HUES6 (cell line): ENCODE measurements around the gene KCTD10.

ENCODE experiments used
- H3K27ac ChIP-seq: 2 replicates; pipeline ENCODE4 v1.7.0; 2013; ENCODE audit warnings: low read depth, mild to moderate bottlenecking, low read length, inconsistent platforms
- H3K27me3 ChIP-seq: 2 replicates; pipeline ENCODE4 v1.6.1; 2013; ENCODE audit warnings: low read length; ENCODE audit not compliant: control insufficient read depth, insufficient read depth
- H3K36me3 ChIP-seq: 2 replicates; pipeline ENCODE4 v1.6.1; 2013; ENCODE audit warnings: low read length; ENCODE audit not compliant: control insufficient read depth, insufficient read depth
- H3K4me1 ChIP-seq: 2 replicates; pipeline ENCODE4 v1.6.1; 2013; ENCODE audit warnings: low read length; ENCODE audit not compliant: control insufficient read depth, insufficient read depth
- H3K4me3 ChIP-seq: 2 replicates; pipeline ENCODE4 v1.5.1; 2013; ENCODE audit warnings: low read depth, low read length
- H3K9ac ChIP-seq: one replicate; pipeline ENCODE4 v1.6.1; 2013; ENCODE audit warnings: mild to moderate bottlenecking, low read length
- H3K9me3 ChIP-seq: 2 replicates; pipeline ENCODE4 v1.6.1; 2013; ENCODE audit warnings: low read depth, low read length; ENCODE audit not compliant: control insufficient read depth, insufficient read depth

Gene KCTD10, protein sequence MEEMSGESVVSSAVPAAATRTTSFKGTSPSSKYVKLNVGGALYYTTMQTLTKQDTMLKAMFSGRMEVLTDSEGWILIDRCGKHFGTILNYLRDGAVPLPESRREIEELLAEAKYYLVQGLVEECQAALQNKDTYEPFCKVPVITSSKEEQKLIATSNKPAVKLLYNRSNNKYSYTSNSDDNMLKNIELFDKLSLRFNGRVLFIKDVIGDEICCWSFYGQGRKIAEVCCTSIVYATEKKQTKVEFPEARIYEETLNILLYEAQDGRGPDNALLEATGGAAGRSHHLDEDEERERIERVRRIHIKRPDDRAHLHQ

DNA sequence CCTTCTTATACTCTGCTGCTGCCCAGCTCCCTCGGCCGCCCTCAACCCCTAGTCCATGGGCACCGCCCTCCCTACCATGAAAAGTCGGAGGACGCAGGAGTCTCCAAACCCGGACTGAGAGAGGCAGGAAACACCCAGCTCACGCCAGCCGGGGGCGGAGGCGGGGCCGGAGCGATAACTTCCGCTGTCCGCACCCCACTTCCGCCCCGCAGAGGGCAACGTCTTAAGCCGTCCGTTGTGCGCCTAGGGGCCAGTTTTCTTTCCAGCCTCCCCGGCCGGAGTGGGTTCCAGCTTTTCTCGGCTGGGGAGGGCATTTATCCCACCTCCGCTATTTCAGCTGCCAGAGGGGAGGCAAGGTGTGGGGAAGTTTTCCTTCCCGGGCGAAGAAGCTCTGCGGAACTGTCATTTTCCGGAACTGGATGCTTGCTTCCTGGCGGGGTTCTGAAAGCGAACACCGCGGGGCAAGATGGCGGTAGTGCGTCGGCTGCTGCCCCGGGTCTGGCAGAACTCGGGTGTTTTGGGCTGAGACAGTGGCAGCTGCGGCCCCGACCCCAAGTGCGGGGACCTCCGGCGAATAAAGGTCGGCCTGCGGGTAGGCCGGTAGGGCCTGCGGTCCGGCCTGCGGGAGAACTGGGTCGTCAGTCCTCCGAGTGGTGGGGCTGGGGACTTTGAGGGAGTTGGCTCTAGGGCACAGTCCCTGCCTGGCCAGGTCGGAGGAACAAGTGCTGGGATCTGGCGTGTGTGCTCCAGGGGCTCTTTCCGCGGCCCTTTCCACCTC, at the start of gene KCTD10, which contains the start of gene UBE3B:
Gene KCTD10, minus strand, starts transcription at position 116 of the 778 bp plus-strand sequence. Its CDS starts 38 bp downstream, at position 78.
Gene UBE3B, plus strand, starts transcription at position 450 of the 778 bp plus-strand sequence. CDS start 5,918 bp downstream, outside the sequence.
- no peaks in the 10 kb centered on the region for H3K27me3 ChIP-seq
- peak within 1 kb of the TSS; percentile 97 for H3K4me3 ChIP-seq
- H3K36me3 ChIP-seq, result peaks cover 9% of the 10 kb centered on the region; the same call in 1 of the 2 replicates
- peak within 1 kb of the TSS; percentile 99 for H3K27ac ChIP-seq
- peak within 1 kb of the TSS; percentile 97 for H3K9ac ChIP-seq
- peaks cover 11% of the 10 kb centered on the region; the same call in 1 of the 2 replicates for H3K4me1 ChIP-seq
- no peaks in the 10 kb centered on the region for H3K9me3 ChIP-seq

DNA sequence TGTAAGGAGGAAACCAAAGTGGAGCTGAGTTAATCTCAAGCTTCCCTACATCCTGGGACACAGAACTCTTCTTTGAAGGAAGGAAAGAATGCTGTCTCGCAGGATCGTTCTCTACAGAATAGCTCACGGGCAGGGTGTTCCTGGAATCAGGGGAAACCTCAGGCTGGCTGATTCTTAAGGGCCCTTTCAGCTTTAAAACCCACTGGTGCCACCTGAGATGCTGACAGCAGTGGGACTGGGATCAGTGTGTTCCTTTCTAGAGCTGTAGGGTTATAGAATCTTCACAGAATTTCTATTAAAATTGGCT, 48.1 kb upstream of the KCTD10 start:
- H3K27me3 ChIP-seq, result no peaks in the 10 kb centered on the region
- no peak overlapping the region for H3K27ac ChIP-seq
- H3K4me1 ChIP-seq, result peaks cover 6% of the 10 kb centered on the region; the same call in 1 of the 2 replicates
- no peak overlapping the region for H3K9ac ChIP-seq
- peaks cover 39% of the 10 kb centered on the region for H3K36me3 ChIP-seq
- H3K4me3 ChIP-seq, result no peak overlapping the region
- no peaks in the 10 kb centered on the region for H3K9me3 ChIP-seq

DNA sequence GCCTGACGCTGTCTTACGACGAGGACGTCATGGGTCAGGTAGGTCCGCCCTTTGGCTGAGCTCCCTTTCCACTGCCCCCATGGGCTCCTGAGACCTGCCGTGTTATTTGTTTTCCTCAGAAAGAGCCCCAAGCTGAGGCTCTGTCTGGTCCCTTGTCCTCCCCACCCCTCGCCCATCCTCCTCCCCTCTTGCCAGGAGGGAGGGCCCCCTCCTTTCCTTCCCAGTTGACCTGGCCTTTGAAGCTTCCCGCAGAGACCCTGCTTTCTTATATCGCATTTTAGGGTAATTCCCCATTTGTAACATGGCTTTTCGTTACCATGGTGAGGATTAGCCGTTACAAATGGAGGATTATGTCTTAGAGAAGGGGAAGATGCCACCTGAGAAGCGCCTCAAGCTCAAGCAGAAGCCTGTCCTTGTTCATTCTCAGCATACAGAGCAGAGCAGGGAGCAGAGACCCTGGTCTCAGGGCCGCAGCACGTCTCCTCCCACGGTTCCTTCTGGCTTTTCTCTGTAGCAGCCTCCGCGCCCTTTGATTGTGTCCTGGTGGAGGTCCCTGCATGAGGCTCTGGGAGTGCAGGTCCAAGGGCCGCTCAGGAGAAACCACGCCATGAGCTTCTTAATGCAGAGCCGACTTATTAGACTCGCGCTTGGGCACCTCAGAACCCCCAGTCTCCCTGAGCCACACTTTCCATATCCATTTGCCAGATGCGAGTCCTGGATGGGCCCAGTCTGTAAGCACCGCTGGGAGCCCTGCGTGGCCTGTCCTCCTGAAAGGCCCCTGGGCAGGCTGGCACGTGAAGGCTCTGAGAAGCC, 47.6 kb upstream of the KCTD10 start:
- Histone ChIP-seq H3K27ac (no peak overlapping the region), H3K27me3 (no peaks in the 10 kb centered on the region), H3K4me3 (no peak overlapping the region), H3K4me1 (peaks cover 3% of the 10 kb centered on the region; the same call in 1 of the 2 replicates), H3K9me3 (no peaks in the 10 kb centered on the region), H3K36me3 (peaks cover 41% of the 10 kb centered on the region), H3K9ac (no peak overlapping the region)

DNA sequence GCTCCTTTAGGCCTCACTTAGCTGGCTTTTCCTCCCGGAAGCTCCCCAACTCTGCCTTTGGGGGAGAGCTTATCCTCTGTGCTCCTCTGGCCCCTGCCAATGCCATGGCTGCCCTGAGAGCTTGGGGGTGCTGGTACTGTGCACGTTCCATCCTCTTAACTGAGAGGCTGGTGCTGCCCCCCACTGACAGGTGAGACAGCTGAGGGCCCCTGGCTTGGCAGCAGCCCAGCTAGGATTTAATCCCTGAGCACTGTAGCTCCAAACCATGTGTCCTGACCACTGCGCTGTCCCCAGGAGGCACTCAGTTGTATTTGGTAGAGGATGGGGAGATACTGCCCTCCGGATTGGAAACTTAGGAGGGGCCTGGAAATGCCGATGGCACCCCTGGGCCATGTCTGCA, 46.4 kb upstream of the KCTD10 start:
- Histone ChIP-seq H3K36me3 (peaks cover 42% of the 10 kb centered on the region), H3K9me3 (no peaks in the 10 kb centered on the region), H3K4me3 (no peak overlapping the region), H3K9ac (no peak overlapping the region), H3K27me3 (no peaks in the 10 kb centered on the region), H3K27ac (no peak overlapping the region), H3K4me1 (peaks cover 7% of the 10 kb centered on the region)

DNA sequence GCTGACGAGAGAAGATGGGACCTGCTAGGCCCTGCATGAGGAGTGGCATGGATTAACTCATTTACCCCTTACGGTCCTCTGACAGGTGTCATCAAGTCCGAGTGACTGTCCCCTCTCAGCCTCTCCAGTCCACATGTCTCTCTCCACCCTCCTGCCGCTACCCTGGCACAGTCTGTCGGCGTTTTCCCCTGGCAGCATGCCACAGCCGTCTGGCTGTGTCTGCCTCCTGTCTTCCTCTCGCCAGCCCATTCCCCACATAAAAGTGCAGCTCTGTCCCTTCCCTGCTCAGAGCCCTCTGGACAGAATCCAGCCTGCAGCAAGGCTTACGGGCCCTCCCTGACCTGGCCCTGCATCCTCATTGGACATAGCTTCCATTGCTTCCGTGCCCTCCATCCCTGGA, 46.0 kb upstream of the KCTD10 start:
- H3K9me3 ChIP-seq, result no peaks in the 10 kb centered on the region
- no peak overlapping the region for H3K27ac ChIP-seq
- no peak overlapping the region for H3K4me3 ChIP-seq
- peaks cover 43% of the 10 kb centered on the region for H3K36me3 ChIP-seq
- H3K27me3 ChIP-seq, result no peaks in the 10 kb centered on the region
- peaks cover 7% of the 10 kb centered on the region for H3K4me1 ChIP-seq
- H3K9ac ChIP-seq, result no peak overlapping the region

DNA sequence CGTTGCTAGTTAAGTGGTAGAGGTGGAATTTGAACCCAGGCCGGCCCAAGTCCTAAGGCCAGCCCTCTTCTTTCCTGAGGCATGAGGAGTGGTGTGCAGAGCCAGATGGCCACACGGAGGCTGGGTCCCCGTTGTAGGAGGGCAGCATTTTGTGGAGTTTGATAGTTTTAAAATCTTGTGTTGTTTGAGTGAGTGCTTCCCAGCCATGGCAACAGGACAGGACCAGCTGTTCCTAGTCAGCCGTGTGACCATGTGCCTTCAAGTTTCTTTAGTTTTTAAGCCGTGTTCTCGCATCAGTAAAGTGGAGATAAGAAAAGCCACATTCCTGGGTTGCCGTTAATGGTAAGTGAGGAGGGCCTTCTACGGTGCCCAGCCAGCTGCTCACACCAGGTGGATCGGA, 44.7 kb upstream of the KCTD10 start:
- H3K36me3 ChIP-seq, result peaks cover 55% of the 10 kb centered on the region

DNA sequence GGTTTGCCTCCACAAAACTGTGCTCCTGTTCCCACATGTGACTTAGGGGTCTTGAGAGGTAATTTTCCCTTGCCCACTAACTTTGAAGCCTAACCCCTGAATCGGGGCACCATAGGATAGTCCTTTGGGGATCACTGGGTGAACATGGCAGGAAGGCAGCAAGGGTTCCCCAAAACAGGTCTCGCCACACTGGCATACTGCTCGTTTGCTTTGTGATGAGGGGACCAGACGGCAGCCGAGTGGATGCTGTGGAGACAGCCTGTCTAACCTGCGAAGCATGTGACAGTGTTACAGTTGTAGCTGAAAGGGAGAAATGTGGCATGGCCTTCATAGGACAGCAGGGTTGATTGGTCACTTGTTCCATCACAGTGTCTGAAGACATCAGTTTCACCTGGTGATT, 42.7 kb upstream of the KCTD10 start:
- no peaks in the 10 kb centered on the region for H3K27me3 ChIP-seq
- peaks cover 7% of the 10 kb centered on the region for H3K4me1 ChIP-seq
- no peaks in the 10 kb centered on the region for H3K9me3 ChIP-seq
- H3K36me3 ChIP-seq, result peaks cover 59% of the 10 kb centered on the region
- no peak overlapping the region for H3K4me3 ChIP-seq
- H3K27ac ChIP-seq, result no peak overlapping the region
- no peak overlapping the region for H3K9ac ChIP-seq

More for the DNA sequence above, 44.7 kb upstream of the KCTD10 start:
- no peak overlapping the region for H3K27ac ChIP-seq
- no peaks in the 10 kb centered on the region for H3K27me3 ChIP-seq
- H3K9me3 ChIP-seq, result no peaks in the 10 kb centered on the region
- peaks cover 7% of the 10 kb centered on the region for H3K4me1 ChIP-seq
- H3K4me3 ChIP-seq, result no peak overlapping the region
- no peak overlapping the region for H3K9ac ChIP-seq

DNA sequence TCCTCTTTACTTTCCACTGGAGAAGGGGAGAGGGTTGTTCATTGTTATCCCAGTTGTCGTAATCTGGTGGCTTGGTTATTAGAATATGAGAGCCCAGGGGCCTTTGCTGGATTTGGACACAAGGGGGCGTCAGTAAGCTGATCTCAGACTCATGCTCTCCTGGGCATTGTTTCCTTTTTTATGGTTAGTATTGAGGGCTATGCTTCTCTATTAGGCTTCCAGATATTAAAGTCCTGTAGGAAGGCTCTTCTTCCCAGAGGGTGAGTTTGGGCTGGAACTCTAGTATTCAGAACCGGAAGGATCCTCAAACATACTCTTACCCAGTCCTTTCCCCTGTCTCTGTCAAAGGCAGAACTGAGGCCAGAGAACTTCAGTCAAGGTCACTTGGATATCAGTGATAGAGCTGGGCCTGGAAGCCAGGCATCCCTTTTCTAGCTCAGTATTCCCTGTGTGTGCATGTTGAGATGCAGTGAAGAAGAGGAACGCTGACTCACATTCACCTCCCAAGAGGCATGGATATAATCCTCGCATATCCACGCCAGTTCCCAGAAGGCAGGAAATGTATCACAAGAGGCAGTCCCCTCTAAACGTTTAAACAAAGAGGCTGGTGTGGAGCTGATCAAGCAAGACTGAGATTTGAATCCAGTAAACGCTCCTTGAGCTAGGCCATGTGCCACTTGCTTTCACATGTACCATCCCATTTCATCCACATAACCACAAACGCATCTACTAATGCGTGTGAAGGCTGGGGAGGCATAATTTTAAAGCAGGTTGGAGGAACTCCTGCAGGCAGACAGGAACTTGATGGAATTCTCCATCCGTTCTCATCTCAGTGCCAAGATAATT, 41.9 kb upstream of the KCTD10 start:
- peaks cover 7% of the 10 kb centered on the region for H3K4me1 ChIP-seq
- no peak overlapping the region for H3K4me3 ChIP-seq
- no peaks in the 10 kb centered on the region for H3K27me3 ChIP-seq
- H3K27ac ChIP-seq, result no peak overlapping the region
- H3K9ac ChIP-seq, result no peak overlapping the region
- peaks cover 57% of the 10 kb centered on the region for H3K36me3 ChIP-seq
- no peaks in the 10 kb centered on the region for H3K9me3 ChIP-seq

DNA sequence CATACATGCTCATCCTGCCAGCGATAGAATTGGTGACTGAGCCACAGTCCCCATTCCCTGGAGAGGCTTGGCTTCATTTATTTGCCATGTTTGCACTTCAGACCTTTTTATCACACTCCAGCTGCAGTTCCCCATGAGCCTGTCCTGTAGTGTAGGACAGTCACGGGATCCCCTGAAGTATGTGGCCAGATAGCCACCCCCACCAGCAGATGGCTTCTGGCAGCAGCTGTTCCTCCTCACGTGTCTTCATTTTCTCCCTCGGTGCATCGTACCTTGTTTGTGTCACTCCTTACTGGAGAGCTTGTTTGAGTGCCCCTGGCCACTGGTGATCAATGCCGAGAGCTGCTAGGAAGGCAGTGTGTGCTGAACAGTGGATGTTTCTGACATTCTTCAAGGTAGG, 40.5 kb upstream of the KCTD10 start:
- H3K27ac ChIP-seq, result no peak overlapping the region
- H3K36me3 ChIP-seq, result peaks cover 53% of the 10 kb centered on the region
- H3K4me3 ChIP-seq, result no peak overlapping the region
- no peaks in the 10 kb centered on the region for H3K9me3 ChIP-seq
- no peaks in the 10 kb centered on the region for H3K27me3 ChIP-seq
- H3K9ac ChIP-seq, result no peak overlapping the region
- H3K4me1 ChIP-seq, result peaks cover 7% of the 10 kb centered on the region

DNA sequence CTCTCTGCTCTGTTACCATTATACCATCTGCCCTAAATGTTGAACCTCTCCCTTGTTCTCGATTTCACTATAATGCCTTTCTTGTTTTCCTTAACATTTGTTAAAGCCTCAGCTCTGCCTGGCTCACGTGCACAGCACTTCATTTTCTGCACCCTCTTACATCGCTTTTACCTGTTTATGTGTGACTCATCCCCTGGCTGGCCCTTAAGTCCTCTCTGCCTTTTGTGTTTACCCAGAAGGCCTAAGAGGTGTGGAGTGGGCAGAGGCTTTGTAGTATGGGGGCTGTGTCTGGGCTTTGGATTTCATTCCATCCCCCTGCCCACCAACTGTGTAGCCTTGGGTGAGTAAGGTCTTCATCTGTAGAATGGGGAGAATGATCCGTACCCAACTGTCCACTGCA, 36.9 kb upstream of the KCTD10 start:
- H3K36me3 ChIP-seq, result peaks cover 60% of the 10 kb centered on the region
- peaks cover 2% of the 10 kb centered on the region for H3K4me1 ChIP-seq
- no peak overlapping the region for H3K27ac ChIP-seq
- H3K9me3 ChIP-seq, result no peaks in the 10 kb centered on the region
- H3K4me3 ChIP-seq, result no peak overlapping the region
- no peak overlapping the region for H3K9ac ChIP-seq
- H3K27me3 ChIP-seq, result no peaks in the 10 kb centered on the region
